ENCODE data around the gene RNF38.
"Not testable (repeated sequence)": the region's sequence is repeated elsewhere in the genome, so short reads cannot be mapped to it uniquely, and the experiment has no call there.

Gene RNF38

GRCh38 chr9:36323926-36324325 lies 76.1 kb downstream of the RNF38 start:
- no peak for TF ChIP-seq CTCF (conservative IDR thresholded peaks at IDR 0.05)
- H3K27ac ChIP-seq = no peak overlapping the region

- no peak overlapping the region for H3K27ac ChIP-seq
- no peak for TF ChIP-seq CTCF (conservative IDR thresholded peaks at IDR 0.05)
These were observed 77.6 kb downstream of the RNF38 start for GRCh38 chr9:36322462-36322861.

- H3K27ac ChIP-seq = not testable (repeated sequence)
These were observed 78.2 kb downstream of the RNF38 start for GRCh38 chr9:36321903-36322302.

- H3K27ac ChIP-seq = peak overlapping the region; percentile 44
- TF ChIP-seq CTCF (conservative IDR thresholded peaks at IDR 0.05) = no peak
These were observed 79.6 kb downstream of the RNF38 start for GRCh38 chr9:36320466-36320865.

GRCh38 chr9:36319806-36320205 lies 80.3 kb downstream of the RNF38 start:
- H3K27ac ChIP-seq = peak overlapping the region; percentile 44
- TF ChIP-seq CTCF (conservative IDR thresholded peaks at IDR 0.05) = no peak

- TF ChIP-seq CTCF (conservative IDR thresholded peaks at IDR 0.05) = no peak
These were observed 80.9 kb downstream of the RNF38 start for GRCh38 chr9:36319183-36319582.

GRCh38 chr9:36318212-36318802 lies 81.8 kb downstream of the RNF38 start:
- TF ChIP-seq CTCF (conservative IDR thresholded peaks at IDR 0.05) = no peak
- no peak overlapping the region for H3K27ac ChIP-seq

More at GRCh38 chr9:36319183-36319582, 80.9 kb downstream of the RNF38 start:
- H3K27ac ChIP-seq = peak overlapping the region; percentile 44

- no peak overlapping the region for H3K27ac ChIP-seq
- no peak for TF ChIP-seq CTCF (conservative IDR thresholded peaks at IDR 0.05)
These were observed 82.3 kb downstream of the RNF38 start for GRCh38 chr9:36317766-36318165.

All from VCaP (cell line).